Activated CD8-positive, alpha-beta T cell treated with anti-CD3 and anti-CD28 coated beads, Interleukin-2, amount 10 ng/mL, durations not matched to agents 7 days and 5 days (primary cell): ENCODE results near the gene WFS1. TPM values are rescaled to one million over a fixed set of nuclear protein-coding genes. Genes with fewer than 3 reads are reported as not detected.
A peak's percentile ranks its signal among the peaks of the same experiment; 100 is the strongest.

ENCODE experiments used
- ATAC-seq: fragments of 150-1000 bp; cut with Tn5 transposase; one replicate; pipeline ENCODE4 v1.10.0; 2021; ENCODE audit warnings: moderate library complexity
- CTCF ChIA-PET: fragments of 350-600 bp; sonication (Branson Sonifier 250); formaldehyde crosslinking; loops from one replicate; lab custom pipeline; 2021; ENCODE audit warnings: antibody characterized with exemption; lab: Charles Lee
- POLR2A ChIA-PET: fragments of 350-600 bp; sonication (Branson Sonifier 250); formaldehyde crosslinking; loops from one replicate; lab custom pipeline; 2021; ENCODE audit warnings: antibody characterized with exemption; lab: Charles Lee
- DNase-seq: peaks from one replicate; pipeline ENCODE4 v3.0.0-alpha.2; 2020
- H3K27ac Mint-ChIP-seq: one replicate; pipeline ENCODE4 v1.8.0; 2021; ENCODE audit warnings: mild to moderate bottlenecking, mixed read lengths
- H3K27me3 Mint-ChIP-seq: one replicate; pipeline ENCODE4 v1.8.0; 2021; ENCODE audit warnings: low read depth, mixed read lengths
- H3K36me3 Mint-ChIP-seq: one replicate; pipeline ENCODE4 v1.8.0; 2021; ENCODE audit warnings: low read depth, mixed read lengths
- H3K4me1 Mint-ChIP-seq: one replicate; pipeline ENCODE4 v1.8.0; 2021; ENCODE audit warnings: low read depth, mixed read lengths
- H3K4me3 Mint-ChIP-seq: one replicate; pipeline ENCODE4 v1.8.0; 2021; ENCODE audit warnings: mild to moderate bottlenecking, mixed read lengths
- H3K9me3 Mint-ChIP-seq: one replicate; pipeline ENCODE4 v1.8.0; 2022; ENCODE audit warnings: mixed read lengths; ENCODE audit not compliant: insufficient read depth
- total RNA-seq, 2 experiments: library from RNA; stranded (reverse); gene quantifications; one replicate each; pipeline ENCODE4 v1.2.3, GENCODE V29; 2021

Gene WFS1
- total RNA-seq, 2 experiments from 2014 or later = 0.97 to 1.3 TPM

DNA sequence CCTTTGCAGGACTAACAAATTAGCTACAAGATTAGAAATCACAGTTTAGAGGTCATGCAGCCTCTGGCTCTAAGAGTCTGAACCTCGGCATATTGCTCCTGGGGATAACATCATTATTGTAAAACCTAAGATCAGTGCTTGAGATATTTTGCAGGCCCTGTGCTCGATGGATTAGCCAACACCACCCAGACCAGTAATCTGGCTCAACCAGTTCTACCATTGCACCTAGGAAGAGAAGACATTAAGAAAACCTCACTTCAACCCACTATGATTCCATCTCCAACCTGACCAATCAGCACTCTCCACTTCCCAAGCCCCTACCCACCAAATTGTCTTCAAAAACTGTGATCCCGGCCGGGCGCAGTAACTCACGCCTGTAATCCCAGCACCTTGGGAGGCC, 43.6 kb downstream of the WFS1 start:
- no peak for DNase-seq
- Mint-ChIP-seq H3K27ac (no peak overlapping the region), H3K27me3 (peaks cover 25% of the 10 kb centered on the region), H3K36me3 (no peaks in the 10 kb centered on the region), H3K9me3 (no peaks in the 10 kb centered on the region), H3K4me3 (no peak overlapping the region), H3K4me1 (peaks cover 2% of the 10 kb centered on the region)
- ATAC-seq = no peak
- POLR2A ChIA-PET = no interaction called here
- CTCF ChIA-PET = no interaction called here

- Mint-ChIP-seq H3K4me3 (no peak overlapping the region), H3K27ac (no peak overlapping the region), H3K27me3 (peaks cover 9% of the 10 kb centered on the region), H3K36me3 (no peaks in the 10 kb centered on the region), H3K9me3 (no peaks in the 10 kb centered on the region), H3K4me1 (peaks cover 5% of the 10 kb centered on the region)
- ATAC-seq (no peak), DNase-seq (no peak)
- CTCF ChIA-PET = interaction anchor here (1.2 to 1.9 kb wide), 2 partner anchors 16 to 65 kb away, joined by 3 to 7 read pairs; no protein-coding TSS in a partner anchor
- POLR2A ChIA-PET = no interaction called here
Observed at GRCh38 chr4:6316461-6317003, 46.9 kb downstream of the WFS1 start.

GRCh38 chr4:6318206-6318605, 48.6 kb downstream of the WFS1 start:
- no peak overlapping the region for H3K4me3 Mint-ChIP-seq
- ChIA-PET CTCF (no interaction called here), POLR2A (no interaction called here)
- H3K36me3 Mint-ChIP-seq = no peaks in the 10 kb centered on the region
- DNase-seq = no peak
- no peak overlapping the region for H3K27ac Mint-ChIP-seq
- H3K4me1 Mint-ChIP-seq = peaks cover 15% of the 10 kb centered on the region
- H3K9me3 Mint-ChIP-seq = no peaks in the 10 kb centered on the region
- peaks cover 4% of the 10 kb centered on the region for H3K27me3 Mint-ChIP-seq
- ATAC-seq = no peak

DNA sequence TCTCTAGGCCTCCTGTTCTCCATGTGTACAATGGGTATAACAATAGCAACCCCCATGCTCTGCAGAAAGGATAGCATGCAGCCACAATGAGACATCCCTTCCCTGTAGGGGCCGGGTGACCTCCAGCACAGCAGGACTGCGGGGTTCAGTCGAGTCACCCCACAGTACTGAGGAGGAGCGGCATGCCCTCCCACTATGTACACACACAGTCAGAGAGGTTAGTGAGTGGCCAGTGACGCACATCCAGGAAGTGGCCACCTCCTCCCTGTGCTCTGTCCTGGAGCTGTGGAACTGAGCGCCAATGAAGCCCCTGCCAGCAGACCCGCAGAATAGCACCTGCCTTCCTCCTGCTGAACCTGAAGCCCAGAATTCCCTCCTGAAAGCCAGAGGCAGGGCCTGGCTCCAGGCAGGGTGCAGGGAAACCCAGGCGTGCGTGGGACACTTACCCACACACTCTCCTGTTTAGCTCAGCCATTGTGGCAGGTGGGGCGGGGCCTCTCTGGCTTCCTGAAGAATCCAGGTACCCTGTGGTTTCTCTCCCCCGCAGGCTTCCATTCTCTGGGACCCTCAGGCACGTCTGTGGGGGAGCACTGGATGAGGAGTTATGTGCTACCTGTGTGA, 50.0 kb downstream of the WFS1 start:
- H3K27me3 Mint-ChIP-seq = peaks cover 4% of the 10 kb centered on the region
- H3K9me3 Mint-ChIP-seq = no peaks in the 10 kb centered on the region
- H3K27ac Mint-ChIP-seq = no peak overlapping the region
- POLR2A ChIA-PET = no interaction called here
- DNase-seq (no peak), ATAC-seq (no peak)
- H3K4me1 Mint-ChIP-seq = peaks cover 21% of the 10 kb centered on the region
- no peak overlapping the region for H3K4me3 Mint-ChIP-seq
- H3K36me3 Mint-ChIP-seq = no peaks in the 10 kb centered on the region
- CTCF ChIA-PET = interaction anchor here (1.2 to 15.4 kb wide), 3 partner anchors 11 to 68 kb away, joined by 7 to 226 read pairs (median 7); no protein-coding TSS in a partner anchor

GRCh38 chr4:6320663-6321062, 51.0 kb downstream of the WFS1 start:
- no peak for DNase-seq
- H3K4me1 Mint-ChIP-seq = peaks cover 26% of the 10 kb centered on the region
- H3K9me3 Mint-ChIP-seq = no peaks in the 10 kb centered on the region
- no peak overlapping the region for H3K4me3 Mint-ChIP-seq
- ChIA-PET POLR2A (no interaction called here), CTCF (interaction anchor here (1.2 to 15.4 kb wide), 3 partner anchors 10 to 69 kb away, joined by 7 to 226 read pairs (median 7); no protein-coding TSS in a partner anchor)
- H3K27me3 Mint-ChIP-seq = peaks cover 11% of the 10 kb centered on the region
- no peak for ATAC-seq
- no peak overlapping the region for H3K27ac Mint-ChIP-seq
- no peaks in the 10 kb centered on the region for H3K36me3 Mint-ChIP-seq

DNA sequence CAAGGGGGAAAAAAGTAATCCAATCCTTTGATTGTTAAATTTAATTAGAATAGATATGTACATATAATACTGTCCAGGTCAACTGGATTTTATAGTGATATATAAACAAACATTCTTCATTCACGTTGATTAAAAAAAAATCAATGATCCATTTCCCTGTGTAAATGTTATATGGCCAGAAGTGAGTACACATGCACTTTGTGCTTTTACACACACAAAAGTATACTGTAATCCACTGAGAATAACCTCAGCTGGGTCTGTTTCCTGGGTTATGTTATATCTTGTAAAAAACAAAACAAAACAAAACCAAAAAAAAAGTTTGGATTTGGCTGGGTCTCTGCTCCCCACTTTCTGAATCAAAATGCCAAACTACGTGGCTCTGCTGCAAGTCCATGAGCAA, 51.7 kb downstream of the WFS1 start:
- Mint-ChIP-seq H3K36me3 (no peaks in the 10 kb centered on the region), H3K4me1 (peaks cover 26% of the 10 kb centered on the region), H3K27ac (no peak overlapping the region), H3K4me3 (no peak overlapping the region), H3K27me3 (peaks cover 15% of the 10 kb centered on the region), H3K9me3 (no peaks in the 10 kb centered on the region)
- no peak for ATAC-seq
- DNase-seq = no peak
- ChIA-PET CTCF (interaction anchor here (1.5 to 15.4 kb wide), 2 partner anchors 9 to 70 kb away, joined by 7 to 226 read pairs; no protein-coding TSS in a partner anchor), POLR2A (no interaction called here)

- CTCF ChIA-PET = interaction anchor here (15.4 kb wide), 1 partner anchor 71 kb away, joined by 226 read pairs; no protein-coding TSS in a partner anchor
- Mint-ChIP-seq H3K9me3 (no peaks in the 10 kb centered on the region), H3K36me3 (no peaks in the 10 kb centered on the region)
Observed at GRCh38 chr4:6322067-6322760, 52.6 kb downstream of the WFS1 start.

GRCh38 chr4:6322761-6323566, 53.3 kb downstream of the WFS1 start:
- Mint-ChIP-seq H3K9me3 (no peaks in the 10 kb centered on the region), H3K36me3 (no peaks in the 10 kb centered on the region), H3K4me3 (no peak overlapping the region), H3K27ac (no peak overlapping the region), H3K27me3 (peaks cover 16% of the 10 kb centered on the region), H3K4me1 (peaks cover 26% of the 10 kb centered on the region)
- DNase-seq (peak; percentile 31), ATAC-seq (no peak)
- ChIA-PET CTCF (interaction anchor here (1.1 to 15.4 kb wide), 3 partner anchors 9 to 325 kb away, joined by 3 to 226 read pairs (median 5); no protein-coding TSS in a partner anchor), POLR2A (no interaction called here)

More at GRCh38 chr4:6322067-6322760, 52.6 kb downstream of the WFS1 start:
- no peak for DNase-seq
- POLR2A ChIA-PET = no interaction called here
- Mint-ChIP-seq H3K27ac (no peak overlapping the region), H3K4me3 (no peak overlapping the region), H3K27me3 (peaks cover 16% of the 10 kb centered on the region), H3K4me1 (peaks cover 26% of the 10 kb centered on the region)
- no peak for ATAC-seq

GRCh38 chr4:6324461-6324998, 54.9 kb downstream of the WFS1 start:
- CTCF ChIA-PET = interaction anchor here (1.3 to 15.4 kb wide), 3 partner anchors 8 to 73 kb away, joined by 4 to 226 read pairs (median 5); no protein-coding TSS in a partner anchor
- H3K9me3 Mint-ChIP-seq = no peaks in the 10 kb centered on the region
- no peak for DNase-seq
- H3K27me3 Mint-ChIP-seq = peaks cover 19% of the 10 kb centered on the region
- H3K36me3 Mint-ChIP-seq = no peaks in the 10 kb centered on the region
- POLR2A ChIA-PET = no interaction called here
- H3K4me3 Mint-ChIP-seq = no peak overlapping the region
- H3K27ac Mint-ChIP-seq = no peak overlapping the region
- no peak for ATAC-seq
- H3K4me1 Mint-ChIP-seq = peaks cover 26% of the 10 kb centered on the region

GRCh38 chr4:6324999-6325787, 55.5 kb downstream of the WFS1 start:
- peaks cover 26% of the 10 kb centered on the region for H3K4me1 Mint-ChIP-seq
- no peaks in the 10 kb centered on the region for H3K9me3 Mint-ChIP-seq
- DNase-seq = peak; percentile 30

More at GRCh38 chr4:6324999-6325787, 55.5 kb downstream of the WFS1 start:
- Mint-ChIP-seq H3K36me3 (no peaks in the 10 kb centered on the region), H3K27ac (no peak overlapping the region), H3K27me3 (peaks cover 19% of the 10 kb centered on the region), H3K4me3 (no peak overlapping the region)
- ChIA-PET CTCF (interaction anchor here (0.7 to 15.4 kb wide), 3 partner anchors 61 to 74 kb away, joined by 3 to 226 read pairs (median 4); no protein-coding TSS in a partner anchor), POLR2A (no interaction called here)
- ATAC-seq = no peak
